HAP-1 (cell line): ENCODE measurements around the gene TAGLN3.

Experiments used
- DNase-seq, 2 experiments: peaks; one replicate each; pipeline ENCODE4 v3.0.0-alpha.2; 2016 to 2020; ENCODE audit warnings: low spot score in 2 of 2
- H3K27me3 ChIP-seq: fragments of 250-450 bp; sonication (Bioruptor Pico); 2 replicates; pipeline ENCODE4 v1.5.1; 2020; ENCODE audit warnings: low read depth, mild to moderate bottlenecking, moderate library complexity
- H3K36me3 ChIP-seq: fragments of 250-450 bp; sonication (Bioruptor Pico); replicated peaks from 2 replicates; pipeline ENCODE4 v1.5.1; 2020; ENCODE audit warnings: mild to moderate bottlenecking
- H3K4me1 ChIP-seq: fragments of 250-450 bp; sonication (Bioruptor Pico); 2 replicates; pipeline ENCODE4 v1.5.1; 2020; ENCODE audit warnings: mild to moderate bottlenecking
- H3K4me3 ChIP-seq: fragments of 250-450 bp; sonication (Bioruptor Pico); 2 replicates; pipeline ENCODE4 v1.5.1; 2020; ENCODE audit warnings: mild to moderate bottlenecking, moderate library complexity
- H3K9me3 ChIP-seq: fragments of 250-450 bp; sonication (Bioruptor Pico); 2 replicates; pipeline ENCODE4 v1.5.1; 2020; ENCODE audit warnings: mild to moderate bottlenecking, moderate library complexity
- in situ Hi-C: fragments of 300-500 bp; cut with MboI; formaldehyde crosslinking; loops from 3 replicates; pipeline ENCODE4 v1.14.3; 2020; ENCODE audit warnings: low sequenced_read_pairs, inconsistent platforms, mixed read lengths

Gene TAGLN3

DNA sequence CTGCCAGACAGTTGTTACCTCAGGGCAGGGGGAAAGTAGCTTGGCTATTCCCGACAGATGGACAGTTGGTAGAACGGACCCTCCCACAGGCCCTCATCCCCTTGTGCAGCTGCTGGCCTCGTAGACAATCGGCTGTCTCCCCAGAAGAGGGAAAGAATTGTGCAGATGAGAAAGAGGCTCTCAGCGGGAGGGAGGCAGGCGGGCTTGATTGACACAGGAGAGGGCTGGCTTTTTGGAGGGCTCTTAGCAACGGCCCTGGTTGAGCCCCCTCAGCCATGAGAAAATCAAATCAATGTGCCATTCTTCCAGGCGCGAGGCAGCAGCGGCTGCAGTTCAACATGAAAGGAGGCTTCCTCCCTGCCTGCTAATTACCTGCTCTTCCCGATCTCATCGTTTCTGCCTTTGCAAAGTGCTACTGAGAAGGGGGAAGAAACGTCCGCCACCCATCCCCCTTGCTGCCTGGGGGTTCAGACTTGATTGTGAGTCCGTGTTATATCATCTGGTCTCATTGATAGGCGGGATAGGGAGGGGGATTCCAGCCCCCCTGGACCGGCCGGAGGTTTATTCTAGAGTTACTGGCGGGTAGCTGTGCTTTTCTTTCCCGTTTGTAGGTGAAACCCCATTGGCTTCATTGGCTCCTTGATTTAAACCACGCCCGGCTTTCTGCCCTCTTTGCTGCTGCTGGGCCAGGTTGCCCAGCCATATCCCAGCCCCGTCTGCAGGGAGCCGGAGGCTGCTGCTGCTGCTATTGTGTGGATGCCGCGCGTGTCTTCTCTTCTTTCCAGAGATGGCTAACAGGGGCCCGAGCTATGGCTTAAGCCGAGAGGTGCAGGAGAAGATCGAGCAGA, at the start of gene TAGLN3:
Gene TAGLN3 (plus strand): TSS at position 287 of the 848 bp plus-strand sequence. CDS start 501 bp downstream, at position 788.
- Histone ChIP-seq H3K4me3 (no peak within 1 kb of the TSS), H3K27me3 (no peaks in the 10 kb centered on the region), H3K36me3 (no peaks in the 10 kb centered on the region), H3K9me3 (no peaks in the 10 kb centered on the region), H3K4me1 (peaks cover 14% of the 10 kb centered on the region)
- peak in 1 of 2 experiments; percentile 45 for DNase-seq
- in situ Hi-C loops = no loop called here

DNA sequence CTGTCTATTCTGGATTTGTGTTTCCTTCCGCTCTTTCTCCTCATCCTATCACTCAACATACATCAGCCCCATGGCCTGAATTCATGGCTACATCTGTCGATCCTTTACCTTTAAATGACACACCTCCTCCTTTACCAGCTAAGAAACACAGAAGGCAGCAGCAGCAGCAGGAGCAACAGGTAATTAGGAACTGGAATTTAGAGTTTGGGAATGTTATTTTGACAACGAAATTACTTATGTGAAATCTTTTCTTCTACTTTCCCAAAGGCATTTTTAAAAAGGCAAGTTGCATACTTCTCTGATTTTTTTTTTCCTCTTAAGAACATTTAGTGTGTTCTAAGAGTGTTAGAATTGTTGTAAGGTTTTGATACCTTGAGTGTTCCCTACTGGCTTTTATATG, 49.0 kb upstream of the TAGLN3 start:
- in situ Hi-C loops = no loop called here
- H3K4me3 ChIP-seq = no peak overlapping the region
- no peak for DNase-seq
- H3K9me3 ChIP-seq = no peaks in the 10 kb centered on the region
- no peaks in the 10 kb centered on the region for H3K36me3 ChIP-seq
- H3K4me1 ChIP-seq = no peaks in the 10 kb centered on the region
- H3K27me3 ChIP-seq = peaks cover 37% of the 10 kb centered on the region

DNA sequence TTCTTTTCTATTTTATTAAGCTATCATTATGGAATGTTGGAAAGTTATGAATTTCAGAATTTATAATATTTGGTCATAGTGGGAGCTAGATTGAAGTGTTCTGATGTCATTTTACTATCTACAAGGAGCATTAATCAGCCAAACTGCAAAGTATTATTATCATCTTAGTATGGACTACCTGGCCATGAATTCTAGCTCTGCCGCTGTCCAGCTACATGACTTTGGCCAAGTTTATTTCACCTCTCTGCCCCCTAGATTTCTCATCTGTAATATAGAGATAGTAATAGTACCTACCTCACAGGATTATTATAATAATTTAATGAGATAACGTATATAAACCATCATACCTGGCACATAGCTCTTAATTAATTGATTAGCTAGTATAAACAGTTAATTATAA, 47.7 kb upstream of the TAGLN3 start:
- H3K36me3 ChIP-seq = no peaks in the 10 kb centered on the region

DNA sequence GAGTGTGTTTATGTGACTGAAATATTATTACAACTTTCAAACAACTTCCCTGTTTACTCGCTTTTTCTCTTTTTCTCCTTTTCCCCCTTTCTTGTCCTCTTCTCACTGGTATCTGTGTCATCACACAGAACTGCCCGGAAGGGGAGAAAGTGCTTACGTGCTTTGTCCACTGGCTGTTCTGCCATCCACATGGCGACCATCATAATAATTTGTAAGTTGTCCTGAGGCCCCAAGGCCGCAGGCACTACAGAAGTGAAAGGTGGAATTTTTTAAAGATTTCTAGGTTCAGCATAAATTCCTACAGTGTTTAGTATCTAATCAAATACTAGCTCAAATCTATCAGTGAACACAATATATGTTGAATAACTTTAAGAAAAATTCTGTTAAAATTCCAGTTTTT, 46.6 kb upstream of the TAGLN3 start:
- Histone ChIP-seq H3K36me3 (no peaks in the 10 kb centered on the region), H3K4me1 (peaks cover 7% of the 10 kb centered on the region), H3K4me3 (no peak overlapping the region), H3K27me3 (peaks cover 49% of the 10 kb centered on the region), H3K9me3 (no peaks in the 10 kb centered on the region)
- in situ Hi-C loops = no loop called here
- no peak for DNase-seq

More for the DNA sequence above, 47.7 kb upstream of the TAGLN3 start:
- Histone ChIP-seq H3K27me3 (peaks cover 46% of the 10 kb centered on the region), H3K4me3 (no peak overlapping the region), H3K9me3 (no peaks in the 10 kb centered on the region), H3K4me1 (no peaks in the 10 kb centered on the region)
- DNase-seq = no peak
- in situ Hi-C loops = no loop called here

DNA sequence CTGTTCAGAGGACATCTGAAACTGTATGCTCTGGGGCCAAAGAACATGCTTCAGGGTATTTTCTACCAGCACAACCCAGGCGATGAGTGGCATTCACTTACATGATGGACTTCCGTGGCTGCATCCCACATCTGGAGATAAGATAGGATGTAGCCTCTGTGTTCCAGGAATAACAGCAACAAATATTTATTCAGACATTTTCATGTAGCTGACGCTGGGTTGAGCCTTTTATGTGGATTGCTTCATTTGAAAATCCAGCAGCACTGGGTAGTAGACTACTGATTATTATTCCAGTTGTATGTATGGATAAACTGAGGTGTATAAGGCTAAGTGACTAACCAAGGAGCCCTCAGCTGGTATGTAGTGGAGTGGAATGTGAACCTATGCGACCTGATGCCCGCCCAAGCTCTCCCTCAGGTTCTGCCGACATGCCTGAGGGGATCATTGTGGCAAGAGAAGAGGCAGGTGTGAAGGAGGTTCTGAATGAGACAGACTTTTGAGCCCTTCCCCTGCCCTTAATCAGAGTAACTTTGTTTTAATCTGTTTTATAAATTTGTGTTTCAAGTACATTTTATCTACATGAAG, 45.8 kb upstream of the TAGLN3 start:
- Histone ChIP-seq H3K36me3 (no peaks in the 10 kb centered on the region), H3K27me3 (peaks cover 44% of the 10 kb centered on the region), H3K4me1 (peaks cover 11% of the 10 kb centered on the region), H3K9me3 (no peaks in the 10 kb centered on the region), H3K4me3 (no peak overlapping the region)
- in situ Hi-C loops = no loop called here
- DNase-seq = no peak

DNA sequence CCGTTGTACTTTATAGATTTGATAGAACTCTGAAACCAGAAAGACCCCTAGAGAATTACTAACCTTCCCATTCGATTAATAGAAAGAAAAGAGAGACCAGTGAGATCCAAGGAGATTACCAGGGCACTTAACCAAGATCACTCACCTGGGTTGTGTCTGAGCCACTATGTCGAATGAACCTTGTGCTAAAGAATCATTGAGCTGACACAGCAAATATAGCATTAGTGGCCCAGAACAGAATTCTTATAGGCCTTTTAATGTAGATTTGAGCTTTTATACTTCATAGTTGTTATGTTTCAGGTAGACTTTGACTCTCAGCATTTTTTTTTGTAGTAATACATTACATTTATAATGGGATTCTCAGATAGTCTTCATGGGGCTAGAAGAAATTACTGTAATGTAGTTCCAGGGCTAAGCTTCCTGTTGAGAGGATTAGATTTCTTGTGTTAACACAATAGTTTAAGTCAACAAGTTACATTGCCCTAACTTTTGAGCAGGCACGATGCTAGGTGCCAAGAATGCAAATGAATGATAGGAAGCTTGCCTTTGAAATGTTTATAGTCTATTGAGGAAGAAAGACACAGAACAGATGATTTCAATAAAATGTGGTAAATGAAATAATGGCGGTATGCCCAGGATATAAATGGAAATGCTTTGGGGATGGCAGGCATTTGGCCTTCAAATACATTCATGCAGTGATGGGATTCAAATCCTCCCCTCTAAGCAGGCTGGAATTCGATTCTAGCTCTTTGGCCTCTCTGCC, 44.3 kb upstream of the TAGLN3 start:
- H3K4me3 ChIP-seq = no peak overlapping the region
- H3K9me3 ChIP-seq = no peaks in the 10 kb centered on the region
- in situ Hi-C loops = no loop called here
- no peaks in the 10 kb centered on the region for H3K36me3 ChIP-seq
- H3K4me1 ChIP-seq = peaks cover 12% of the 10 kb centered on the region
- DNase-seq = no peak
- peaks cover 45% of the 10 kb centered on the region for H3K27me3 ChIP-seq

DNA sequence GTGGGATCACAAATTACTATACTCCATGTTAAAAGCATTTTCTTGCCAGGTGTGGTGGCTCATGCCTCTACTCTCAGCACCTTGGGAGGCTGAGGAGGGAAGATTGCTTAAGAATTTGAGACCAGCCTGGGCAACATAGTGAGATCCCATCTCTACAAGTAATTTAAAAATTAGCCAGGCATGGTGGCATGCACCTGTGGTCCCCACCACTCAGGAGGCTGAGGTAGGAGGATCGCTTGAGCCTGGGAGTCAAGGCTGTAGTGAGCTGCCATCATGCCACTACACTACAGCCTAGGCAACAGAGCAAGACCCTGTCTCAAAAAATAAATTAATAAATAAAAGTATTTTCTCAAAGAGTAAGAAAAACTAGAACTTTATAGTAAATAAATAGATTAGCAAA, 42.8 kb upstream of the TAGLN3 start:
- Histone ChIP-seq H3K36me3 (no peaks in the 10 kb centered on the region), H3K4me1 (peaks cover 12% of the 10 kb centered on the region), H3K9me3 (no peaks in the 10 kb centered on the region), H3K4me3 (no peak overlapping the region), H3K27me3 (peaks cover 55% of the 10 kb centered on the region)
- DNase-seq = no peak
- in situ Hi-C loops = no loop called here

DNA sequence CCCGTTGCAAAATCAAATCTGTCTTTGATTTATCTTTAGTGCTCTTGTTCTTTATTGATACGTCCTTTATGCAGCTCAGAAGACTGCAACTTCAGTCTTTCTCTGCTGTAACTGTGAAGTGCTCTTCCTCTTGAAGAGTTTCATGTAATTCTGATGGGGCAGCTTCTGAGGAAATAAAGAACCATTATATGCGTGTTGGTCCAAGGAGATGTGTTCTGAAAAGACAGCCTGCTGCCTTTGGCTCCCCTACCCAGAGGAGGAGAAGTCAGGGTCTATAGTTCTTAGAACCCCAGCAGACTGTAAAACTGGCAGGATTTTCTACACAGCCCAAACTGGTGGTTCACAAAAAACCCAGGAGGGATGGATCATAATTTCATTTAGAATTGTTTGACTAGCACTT, 42.3 kb upstream of the TAGLN3 start:
- H3K4me3 ChIP-seq = no peak overlapping the region
- peaks cover 61% of the 10 kb centered on the region for H3K27me3 ChIP-seq
- peaks cover 12% of the 10 kb centered on the region for H3K4me1 ChIP-seq
- no peaks in the 10 kb centered on the region for H3K36me3 ChIP-seq
- in situ Hi-C loops = no loop called here
- DNase-seq = no peak
- H3K9me3 ChIP-seq = no peaks in the 10 kb centered on the region

DNA sequence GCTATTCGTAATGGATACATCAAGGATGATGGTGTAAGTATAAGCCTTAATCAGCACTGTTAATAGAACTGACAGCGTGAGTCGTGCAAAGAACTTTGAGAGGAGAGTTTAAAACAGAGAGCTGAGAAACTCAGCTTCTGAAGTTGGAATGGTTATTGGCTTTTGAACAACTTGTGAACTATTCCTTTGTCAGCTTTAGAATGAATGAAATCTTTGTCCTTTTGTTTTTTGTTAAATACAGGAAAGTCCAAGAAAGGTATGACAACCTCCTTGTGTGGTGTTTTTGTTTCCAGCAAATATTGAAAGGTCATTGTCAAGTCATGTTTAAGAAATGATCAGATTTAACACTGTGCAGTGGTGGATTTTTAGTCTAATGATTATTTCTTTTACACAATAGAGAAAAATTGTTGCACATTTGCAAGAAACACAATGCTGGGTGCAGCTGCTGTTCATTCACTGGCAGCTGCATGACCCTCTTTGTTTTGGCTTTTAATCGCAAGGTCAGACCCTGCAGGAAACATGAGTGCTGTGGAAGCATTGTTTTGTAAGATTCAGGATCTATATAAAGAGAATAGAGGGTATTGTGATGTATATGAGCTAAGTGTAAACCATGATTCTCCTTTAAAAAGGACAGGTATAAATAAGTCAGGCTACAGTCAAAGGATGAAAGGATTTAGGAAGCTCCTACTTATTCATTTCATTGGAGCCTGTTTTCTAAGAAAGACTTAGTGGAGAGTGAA, 41.6 kb upstream of the TAGLN3 start:
- in situ Hi-C loops = no loop called here
- H3K36me3 ChIP-seq = no peaks in the 10 kb centered on the region

DNA sequence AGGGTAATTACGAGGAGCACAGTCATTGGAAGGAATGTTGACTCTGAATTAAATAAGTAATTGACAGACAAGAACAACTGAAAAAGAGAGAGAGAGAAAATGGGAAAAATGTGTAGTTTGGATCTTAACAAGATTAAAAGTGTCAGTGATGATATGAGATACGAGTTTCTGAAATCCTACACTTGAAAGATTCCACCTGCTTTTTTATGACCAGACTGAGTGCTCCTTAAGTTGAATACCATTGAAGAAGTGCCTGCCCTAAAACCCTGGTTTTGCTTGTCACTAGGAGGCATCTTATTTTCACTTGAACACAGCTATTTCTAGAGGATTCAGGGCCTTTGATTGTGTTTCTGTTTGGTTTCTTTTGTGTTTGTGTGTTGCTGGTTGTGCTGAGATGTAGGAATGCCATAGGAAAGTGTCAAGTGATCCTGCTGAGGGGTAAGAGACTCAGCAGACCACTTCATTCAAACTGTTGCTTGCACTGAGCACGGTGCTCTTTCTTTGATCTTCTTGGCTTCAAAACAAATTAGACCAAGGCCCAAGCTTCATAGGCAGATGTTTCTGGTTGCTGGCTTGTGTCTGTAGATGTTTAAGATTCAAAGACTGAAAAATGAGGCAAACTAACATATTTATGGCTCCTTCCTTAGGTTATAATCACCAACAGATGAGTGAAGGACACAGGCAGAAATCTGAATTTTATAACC, 37.1 kb upstream of the TAGLN3 start:
- H3K4me3 ChIP-seq = no peak overlapping the region
- peaks cover 10% of the 10 kb centered on the region for H3K4me1 ChIP-seq
- H3K27me3 ChIP-seq = peaks cover 46% of the 10 kb centered on the region
- DNase-seq = no peak
- H3K9me3 ChIP-seq = no peaks in the 10 kb centered on the region
- H3K36me3 ChIP-seq = no peaks in the 10 kb centered on the region
- in situ Hi-C loops = no loop called here

More for the DNA sequence above, 41.6 kb upstream of the TAGLN3 start:
- Histone ChIP-seq H3K27me3 (peaks cover 62% of the 10 kb centered on the region), H3K9me3 (no peaks in the 10 kb centered on the region), H3K4me3 (no peak overlapping the region), H3K4me1 (peaks cover 12% of the 10 kb centered on the region)
- peak; percentile 80 to 99 for DNase-seq

DNA sequence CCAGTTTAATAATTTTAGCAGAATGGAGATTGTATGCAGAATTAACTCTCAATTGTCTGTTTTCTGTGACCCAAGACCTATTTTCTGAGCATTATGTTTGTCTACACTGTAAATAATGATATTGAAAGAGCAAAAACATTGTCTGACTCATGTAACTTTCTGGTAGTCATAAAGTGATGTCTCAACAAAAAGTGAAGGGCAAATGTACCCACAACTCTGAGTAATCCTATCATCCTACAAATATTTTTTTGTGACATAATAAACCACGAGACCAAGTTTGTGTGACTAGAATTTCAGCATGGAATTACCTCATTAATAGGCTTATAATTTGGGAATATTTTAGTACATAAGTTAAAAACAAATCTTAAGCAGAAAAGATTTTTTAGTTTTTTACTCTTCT, 35.3 kb upstream of the TAGLN3 start:
- Histone ChIP-seq H3K4me3 (no peak overlapping the region), H3K36me3 (no peaks in the 10 kb centered on the region), H3K4me1 (no peaks in the 10 kb centered on the region), H3K27me3 (peaks cover 44% of the 10 kb centered on the region), H3K9me3 (no peaks in the 10 kb centered on the region)
- in situ Hi-C loops = no loop called here
- DNase-seq = no peak

DNA sequence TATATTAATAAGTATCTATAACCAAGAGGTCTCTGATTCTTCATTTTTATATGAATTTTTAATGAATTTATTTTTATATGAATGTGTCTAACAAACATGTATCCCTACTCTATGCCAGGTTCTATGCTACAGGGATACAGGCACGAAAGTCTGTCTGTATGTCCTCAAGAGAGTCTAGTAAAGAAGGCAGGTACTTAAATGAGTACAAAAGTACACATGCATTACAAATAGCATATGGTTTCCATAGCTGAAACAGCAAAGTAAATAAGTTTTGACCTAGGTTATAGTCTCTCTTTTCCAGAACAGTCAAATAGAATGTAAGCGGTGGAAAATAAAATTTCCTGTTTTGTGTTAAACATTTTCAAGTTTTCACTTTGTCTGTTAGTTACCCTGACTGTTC, 33.2 kb upstream of the TAGLN3 start:
- peaks cover 26% of the 10 kb centered on the region for H3K27me3 ChIP-seq
- DNase-seq = no peak
- no peaks in the 10 kb centered on the region for H3K36me3 ChIP-seq
- H3K4me3 ChIP-seq = no peak overlapping the region
- no peaks in the 10 kb centered on the region for H3K4me1 ChIP-seq
- in situ Hi-C loops = no loop called here
- H3K9me3 ChIP-seq = no peaks in the 10 kb centered on the region

DNA sequence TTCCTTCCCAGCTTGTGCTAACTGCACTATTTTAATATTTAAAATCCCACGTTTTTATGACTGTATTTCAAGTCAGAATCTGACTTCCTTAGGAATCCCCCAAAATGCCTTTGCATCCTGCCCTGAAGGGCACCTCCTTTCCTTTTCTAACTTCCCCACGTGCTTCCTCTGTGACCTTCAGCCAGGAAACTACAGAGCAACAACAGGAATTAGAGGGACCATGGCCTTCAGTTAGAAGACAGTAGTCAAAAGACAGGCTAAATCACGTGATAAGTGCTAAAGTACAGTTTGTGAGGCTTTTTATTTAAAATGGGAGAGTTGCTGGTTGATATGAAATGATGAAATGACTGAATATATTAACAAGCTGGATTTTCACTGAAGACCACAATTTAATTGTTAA, 31.7 kb upstream of the TAGLN3 start:
- no peaks in the 10 kb centered on the region for H3K36me3 ChIP-seq
- H3K4me3 ChIP-seq = no peak overlapping the region
- in situ Hi-C loops = no loop called here

More for the DNA sequence above, 31.7 kb upstream of the TAGLN3 start:
- Histone ChIP-seq H3K27me3 (peaks cover 13% of the 10 kb centered on the region), H3K9me3 (no peaks in the 10 kb centered on the region), H3K4me1 (no peaks in the 10 kb centered on the region)
- no peak for DNase-seq
